Neural progenitor cell (in vitro differentiated cells): ENCODE results near the gene ATP1A1. TPM values are rescaled to one million over a fixed set of nuclear protein-coding genes. Genes with fewer than 3 reads are reported as not detected.

ENCODE experiments used
- DNase-seq: peaks from one replicate; pipeline ENCODE4 v3.0.0-alpha.2; 2016; ENCODE audit warnings: low spot score
- H2AFZ ChIP-seq: fragments of 200-600 bp; sonication (generic); replicated peaks from 2 replicates; pipeline ENCODE4 v1.6.1; 2016; ENCODE audit warnings: antibody characterized with exemption
- H3F3A ChIP-seq: fragments of 200-600 bp; sonication (generic); 2 replicates; pipeline ENCODE4 v1.6.1; 2016; ENCODE audit warnings: antibody characterized with exemption, low read depth
- H3K27ac ChIP-seq: fragments of 200-600 bp; sonication (generic); 2 replicates; pipeline ENCODE4 v1.5.1; 2016; ENCODE audit warnings: mild to moderate bottlenecking
- H3K27me3 ChIP-seq: fragments of 200-600 bp; sonication (generic); 2 replicates; pipeline ENCODE4 v1.6.1; 2016; ENCODE audit warnings: mild to moderate bottlenecking, moderate library complexity
- H3K36me3 ChIP-seq: fragments of 200-600 bp; sonication (generic); 2 replicates; pipeline ENCODE4 v1.5.1; 2016
- H3K4me1 ChIP-seq: fragments of 200-600 bp; sonication (generic); 2 replicates; pipeline ENCODE4 v1.6.1; 2016; ENCODE audit warnings: mixed run types
- H3K4me2 ChIP-seq: fragments of 200-600 bp; sonication (generic); 2 replicates; pipeline ENCODE4 v1.6.1; 2016
- H3K4me3 ChIP-seq: fragments of 200-600 bp; sonication (generic); 2 replicates; pipeline ENCODE4 v1.5.1; 2016
- H3K79me2 ChIP-seq: fragments of 200-600 bp; sonication (generic); 2 replicates; pipeline ENCODE4 v1.6.1; 2016; ENCODE audit warnings: low read depth
- H3K9ac ChIP-seq: fragments of 200-600 bp; sonication (generic); 2 replicates; pipeline ENCODE4 v1.6.1; 2016
- H3K9me3 ChIP-seq: fragments of 200-600 bp; sonication (generic); 2 replicates; pipeline ENCODE4 v1.5.1; 2016; ENCODE audit warnings: low read depth
- H4K20me1 ChIP-seq: fragments of 200-600 bp; sonication (generic); 2 replicates; pipeline ENCODE4 v1.6.1; 2016; ENCODE audit warnings: low read depth
- H3K27ac Mint-ChIP-seq: 3 replicates; pipeline ENCODE4 v1.8.0; 2021; ENCODE audit warnings: mixed read lengths
- H3K27me3 Mint-ChIP-seq: 2 replicates; pipeline ENCODE4 v1.8.0; 2022; ENCODE audit warnings: low read depth, mild to moderate bottlenecking, inconsistent platforms, moderate library complexity, mixed read lengths; ENCODE audit not compliant: insufficient read depth
- H3K36me3 Mint-ChIP-seq: 3 replicates; pipeline ENCODE4 v1.8.0; 2021; ENCODE audit warnings: mixed read lengths
- H3K4me1 Mint-ChIP-seq: 3 replicates; pipeline ENCODE4 v1.8.0; 2021; ENCODE audit warnings: mixed read lengths
- H3K4me3 Mint-ChIP-seq: 3 replicates; pipeline ENCODE4 v1.8.0; 2021; ENCODE audit warnings: mild to moderate bottlenecking, moderate library complexity, mixed read lengths
- H3K9me3 Mint-ChIP-seq: 3 replicates; pipeline ENCODE4 v1.8.0; 2020; ENCODE audit warnings: mixed read lengths
- CTCF ChIP-seq: fragments of 200-600 bp; sonication (generic); IDR thresholded peaks from 2 replicates; pipeline ENCODE4 v1.5.1; 2017; ENCODE audit warnings: antibody characterized with exemption, mild to moderate bottlenecking
- EZH2 ChIP-seq: fragments of 200-600 bp; sonication (generic); IDR thresholded peaks from 2 replicates; pipeline ENCODE4 v1.6.1; 2017; ENCODE audit warnings: antibody characterized with exemption, mild to moderate bottlenecking, moderate library complexity
- EZH2phosphoT487 ChIP-seq: fragments of 200-600 bp; sonication (generic); IDR thresholded peaks from 2 replicates; pipeline ENCODE4 v1.6.1; 2017; ENCODE audit warnings: antibody characterized with exemption
- total RNA-seq: library from RNA; depleted of rRNA; stranded (reverse); fragments of >200 nt; gene quantifications from 2 replicates; pipeline ENCODE4 v1.2.3, GENCODE V29; 2015; ENCODE audit warnings: low replicate concordance

The ATP1A1 gene
- total RNA-seq, 1 donor from 2014 or later, result 61.5 TPM

GRCh38 chr1:116446686-116447085 lies 73.6 kb downstream of the ATP1A1 start:
- H3K27me3 ChIP-seq, result no peaks in the 10 kb centered on the region
- H2AFZ ChIP-seq, result no peak overlapping the region
- Mint-ChIP-seq H3K36me3 (no peaks in the 10 kb centered on the region), H3K27me3 (peaks cover 2% of the 10 kb centered on the region), H3K9me3 (no peaks in the 10 kb centered on the region), H3K4me3 (no peak overlapping the region), H3K4me1 (no peaks in the 10 kb centered on the region), H3K27ac (no peak overlapping the region)
- no peak for TF ChIP-seq CTCF
- no peak for TF ChIP-seq EZH2
- TF ChIP-seq EZH2phosphoT487, result no peak
- no peak overlapping the region for H3K4me3 ChIP-seq
- no peaks in the 10 kb centered on the region for H3F3A ChIP-seq
- H4K20me1 ChIP-seq, result no peaks in the 10 kb centered on the region
- H3K36me3 ChIP-seq, result no peaks in the 10 kb centered on the region
- H3K27ac ChIP-seq, result no peak overlapping the region
- H3K79me2 ChIP-seq, result no peaks in the 10 kb centered on the region
- H3K4me2 ChIP-seq, result no peak overlapping the region
- no peak for DNase-seq
- no peak overlapping the region for H3K9ac ChIP-seq
- H3K4me1 ChIP-seq, result no peaks in the 10 kb centered on the region
- no peaks in the 10 kb centered on the region for H3K9me3 ChIP-seq

GRCh38 chr1:116448785-116449385 lies 75.8 kb downstream of the ATP1A1 start:
- Histone ChIP-seq H3F3A (no peaks in the 10 kb centered on the region), H3K9me3 (no peaks in the 10 kb centered on the region), H3K79me2 (no peaks in the 10 kb centered on the region), H3K4me1 (peaks cover 3% of the 10 kb centered on the region), H3K9ac (no peak overlapping the region), H3K4me3 (no peak overlapping the region), H3K36me3 (no peaks in the 10 kb centered on the region), H4K20me1 (no peaks in the 10 kb centered on the region), H3K27ac (no peak overlapping the region), H2AFZ (no peak overlapping the region), H3K27me3 (no peaks in the 10 kb centered on the region), H3K4me2 (no peak overlapping the region)
- Mint-ChIP-seq H3K27me3 (peaks cover 2% of the 10 kb centered on the region), H3K4me3 (no peak overlapping the region), H3K4me1 (peaks cover 3% of the 10 kb centered on the region), H3K36me3 (no peaks in the 10 kb centered on the region), H3K9me3 (no peaks in the 10 kb centered on the region), H3K27ac (no peak overlapping the region)
- DNase-seq, result no peak
- no peak for TF ChIP-seq EZH2
- no peak for TF ChIP-seq CTCF
- TF ChIP-seq EZH2phosphoT487, result no peak

- H3F3A ChIP-seq, result no peaks in the 10 kb centered on the region
- TF ChIP-seq EZH2phosphoT487 (no peak), EZH2 (no peak), CTCF (no peak)
- Mint-ChIP-seq H3K4me3 (no peak overlapping the region), H3K4me1 (peaks cover 3% of the 10 kb centered on the region), H3K9me3 (no peaks in the 10 kb centered on the region), H3K27ac (no peak overlapping the region), H3K27me3 (peaks cover 2% of the 10 kb centered on the region), H3K36me3 (no peaks in the 10 kb centered on the region)
- H3K4me3 ChIP-seq, result no peak overlapping the region
- no peaks in the 10 kb centered on the region for H4K20me1 ChIP-seq
- H3K9ac ChIP-seq, result no peak overlapping the region
- H3K4me1 ChIP-seq, result peaks cover 6% of the 10 kb centered on the region
- H3K36me3 ChIP-seq, result no peaks in the 10 kb centered on the region
- H3K27me3 ChIP-seq, result no peaks in the 10 kb centered on the region
- no peaks in the 10 kb centered on the region for H3K9me3 ChIP-seq
- H3K79me2 ChIP-seq, result no peaks in the 10 kb centered on the region
- H3K4me2 ChIP-seq, result no peak overlapping the region
- no peak overlapping the region for H3K27ac ChIP-seq
- H2AFZ ChIP-seq, result no peak overlapping the region
- no peak for DNase-seq
These were observed 76.5 kb downstream of the ATP1A1 start for GRCh38 chr1:116449578-116449977.
